ENCODE data around the gene PAPOLA.

DNA sequence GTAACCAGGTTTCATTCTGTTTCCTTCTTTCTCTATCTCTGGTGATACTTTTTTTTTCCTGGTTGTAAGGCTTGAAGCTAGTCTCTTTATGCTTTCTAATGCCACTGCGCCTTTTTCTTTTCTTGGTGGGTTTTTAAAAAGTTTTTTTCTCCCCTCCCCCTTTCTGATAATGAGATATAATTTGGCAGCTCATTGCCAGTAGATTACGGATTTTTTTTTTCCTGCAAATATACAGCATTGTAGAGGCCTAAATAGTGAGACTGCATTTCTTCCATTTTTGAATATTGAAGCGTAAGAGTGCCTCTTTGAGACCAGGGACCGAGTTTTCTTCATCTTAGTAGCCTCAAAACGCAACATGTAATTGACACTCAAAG, 1.1 kb downstream of the PAPOLA start:
- TF ChIP-seq POLR2AphosphoS5 (IDR thresholded peaks at IDR 0.05; ENCODE audit: low read depth, low read length), result no peak
- no peak for TF ChIP-seq REST (IDR thresholded peaks at IDR 0.05; ENCODE audit: insufficient read depth in 1 of 2, low read depth in 2 of 2, low read length in 2 of 2)

All from PFSK-1 (cell line).